GM12892 (cell line): ENCODE results near the gene ALDH18A1.

Experiments
- POLR2A ChIP-seq: IDR thresholded peaks from 2 replicates; pipeline ENCODE4 v1.6.1; 2011; ENCODE audit warnings: low read depth, low read length, control low read depth
- TAF1 ChIP-seq: IDR thresholded peaks from 2 replicates; pipeline ENCODE4 v1.6.1; 2011; ENCODE audit warnings: low read depth, mild to moderate bottlenecking, control low read depth, low read length, borderline replicate concordance

GRCh38 chr10:95693668-95694534, 37.4 kb upstream of the ALDH18A1 start, which contains the start of gene TCTN3:
- TF ChIP-seq POLR2A (peak; percentile 84), TAF1 (peak; percentile 47; the same call in 1 of the 2 replicates)
